ENCODE data around the gene LIG4.

The LIG4 gene

GRCh38 chr13:108215436-108215835, at the start of gene LIG4:
LIG4 (minus strand) TSS chr13:108215536; CDS start chr13:108211268, 4,268 bp downstream.
- peak; percentile 18 to 94 (median 82) for DNase-seq

- no peak for DNase-seq
These were observed 48.5 kb upstream of the LIG4 start for GRCh38 chr13:108263621-108264355.

GRCh38 chr13:108257248-108257647, 41.9 kb upstream of the LIG4 start:
- no peak for DNase-seq

- no peak for DNase-seq
These were observed 33.8 kb upstream of the LIG4 start for GRCh38 chr13:108249150-108249549.

- no peak for DNase-seq
These were observed 15.0 kb upstream of the LIG4 start for GRCh38 chr13:108230377-108230776.

- DNase-seq, result peak in 2 of 51 donors; percentile 4 to 48
These were observed 12.4 kb upstream of the LIG4 start for GRCh38 chr13:108227651-108228272.

GRCh38 chr13:108226184-108226583, 10.8 kb upstream of the LIG4 start:
- DNase-seq, result no peak

GRCh38 chr13:108225440-108225839, 10.1 kb upstream of the LIG4 start:
- DNase-seq, result no peak

GRCh38 chr13:108223687-108224503, 8.6 kb upstream of the LIG4 start:
- DNase-seq, result no peak

GRCh38 chr13:108220041-108220440, 4.7 kb upstream of the LIG4 start:
- DNase-seq, result no peak

GRCh38 chr13:108218044-108218974, 3.0 kb upstream of the LIG4 start, which contains the start of gene ABHD13:
ABHD13 (plus strand) TSS chr13:108218392; CDS start chr13:108229219, 10,827 bp downstream.
- peak; percentile 43 to 96 (median 85) for DNase-seq

GRCh38 chr13:108217307-108218043, 2.1 kb upstream of the LIG4 start:
- DNase-seq, result peak in 2 of 51 donors; percentile 24 to 35

- DNase-seq, result peak in 15 of 51 donors; percentile 4 to 63 (median 22)
These were observed 680 bp downstream of the LIG4 start for GRCh38 chr13:108214441-108215271.

- no peak for DNase-seq
These were observed 1.4 kb downstream of the LIG4 start for GRCh38 chr13:108213946-108214345.

GRCh38 chr13:108212886-108213285, 2.5 kb downstream of the LIG4 start:
- DNase-seq, result no peak

- no peak for DNase-seq
These were observed 4.8 kb downstream of the LIG4 start for GRCh38 chr13:108210551-108210950.

- no peak for DNase-seq
These were observed 14.4 kb downstream of the LIG4 start for GRCh38 chr13:108200781-108201398.

- no peak for DNase-seq
These were observed 19.5 kb downstream of the LIG4 start for GRCh38 chr13:108195861-108196260.

GRCh38 chr13:108195146-108195545, 20.2 kb downstream of the LIG4 start:
- DNase-seq, result no peak
